SKM-1 treated with dmso at 0.1 percent for 144 hours (cell line): ENCODE measurements around the gene BACH1.
A peak's percentile ranks its signal among the peaks of the same experiment; 100 is the strongest.

Experiments used
- DNase-seq: peaks from one replicate; lab custom pipeline; 2025; ENCODE audit not compliant: unreplicated experiment; lab: John Stamatoyannopoulos, UW

Gene BACH1

DNA sequence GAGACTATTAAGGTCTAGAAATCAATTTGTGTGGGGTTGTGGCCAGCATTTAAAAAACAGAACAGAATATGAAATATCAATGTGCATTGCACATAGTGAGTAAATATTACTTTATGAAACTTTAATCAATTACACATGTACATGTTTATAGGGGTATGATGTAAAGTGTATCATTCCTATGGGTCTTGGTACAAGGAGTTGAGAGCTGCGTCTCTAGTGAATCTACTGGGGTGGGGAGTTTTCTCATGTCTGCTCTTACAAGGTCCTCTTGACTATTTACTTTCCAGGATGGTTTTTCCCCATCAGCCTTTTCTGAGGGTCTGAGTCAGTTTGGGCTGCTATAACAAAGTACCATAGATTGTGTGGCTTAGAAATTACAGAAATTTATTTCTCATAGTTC lies 75.8 kb downstream of the BACH1 start:
- DNase-seq: no peak

- peak; percentile 60 for DNase-seq
Observed at GRCh38 chr21:29376556-29376955, 77.8 kb downstream of the BACH1 start.

DNA sequence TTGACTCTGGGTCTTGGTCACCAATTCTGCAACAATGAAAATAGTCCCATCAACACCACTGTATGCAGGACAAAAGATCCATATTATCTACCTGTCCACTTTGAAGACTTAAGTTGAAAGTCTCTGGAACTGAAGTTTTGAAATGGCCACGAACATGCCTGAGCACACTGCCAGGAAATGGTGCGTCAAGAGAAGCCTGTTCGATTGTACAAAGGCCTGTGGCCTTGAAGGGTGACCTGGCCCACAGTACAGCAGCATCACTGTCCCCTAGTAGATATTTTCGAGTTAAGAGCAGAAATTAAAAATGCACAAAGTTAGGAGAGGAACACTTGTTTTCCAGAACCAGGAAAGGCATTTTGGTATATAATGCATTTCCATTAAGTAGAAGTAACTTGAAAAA lies 78.5 kb downstream of the BACH1 start:
- no peak for DNase-seq

DNA sequence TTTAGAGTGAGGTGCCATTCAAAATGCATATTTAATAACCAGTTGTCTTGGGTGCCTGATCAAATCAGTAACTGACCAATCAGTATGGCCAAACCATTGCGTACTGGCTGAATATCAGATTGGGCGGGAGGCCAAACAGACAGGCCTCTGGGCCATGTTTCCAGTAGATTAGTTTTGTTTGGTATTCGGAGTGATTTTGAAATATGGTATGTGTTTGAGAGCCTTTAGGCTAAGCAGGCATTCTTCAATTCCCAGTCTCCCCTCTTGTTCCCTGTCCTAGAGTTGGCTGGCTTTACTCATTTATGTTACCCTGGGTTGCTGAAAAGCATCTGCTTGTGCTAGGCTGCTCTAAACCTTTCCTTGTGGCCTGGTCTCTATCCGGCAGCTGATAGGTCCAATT lies 80.1 kb downstream of the BACH1 start:
- DNase-seq: no peak

DNA sequence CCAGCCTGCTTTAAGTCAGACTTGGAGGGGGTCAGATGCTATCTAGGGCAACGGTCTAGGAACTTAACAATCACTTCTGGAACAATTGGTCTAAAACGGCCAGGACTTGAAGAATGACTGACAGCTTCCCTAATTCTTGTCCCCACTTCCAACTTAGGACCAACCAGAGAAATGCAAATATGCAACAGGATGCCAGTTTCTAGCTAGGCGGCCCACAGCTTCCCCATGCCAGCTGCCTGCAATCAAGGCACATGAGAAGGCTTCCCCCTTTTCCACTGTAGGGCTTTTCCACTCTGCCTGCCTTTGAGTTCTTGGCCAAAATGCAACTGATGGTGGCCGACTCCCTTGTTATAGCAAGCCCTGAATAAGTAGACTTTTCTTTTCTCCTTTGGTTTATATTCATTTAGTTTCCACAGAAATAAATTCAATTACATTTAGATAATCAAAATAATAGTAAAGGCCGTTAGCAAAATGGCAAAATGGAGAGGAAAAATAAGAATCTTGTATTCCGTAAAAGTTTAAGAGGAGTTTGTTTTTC lies 80.9 kb downstream of the BACH1 start:
- DNase-seq: no peak

- DNase-seq: no peak
Observed at GRCh38 chr21:29382030-29382654, 83.4 kb downstream of the BACH1 start.

GRCh38 chr21:29384683-29385359 lies 86.1 kb downstream of the BACH1 start:
- no peak for DNase-seq

- DNase-seq: no peak
Observed at GRCh38 chr21:29385934-29386520, 87.3 kb downstream of the BACH1 start.

- DNase-seq: no peak
Observed at GRCh38 chr21:29386803-29387202, 88.1 kb downstream of the BACH1 start.

DNA sequence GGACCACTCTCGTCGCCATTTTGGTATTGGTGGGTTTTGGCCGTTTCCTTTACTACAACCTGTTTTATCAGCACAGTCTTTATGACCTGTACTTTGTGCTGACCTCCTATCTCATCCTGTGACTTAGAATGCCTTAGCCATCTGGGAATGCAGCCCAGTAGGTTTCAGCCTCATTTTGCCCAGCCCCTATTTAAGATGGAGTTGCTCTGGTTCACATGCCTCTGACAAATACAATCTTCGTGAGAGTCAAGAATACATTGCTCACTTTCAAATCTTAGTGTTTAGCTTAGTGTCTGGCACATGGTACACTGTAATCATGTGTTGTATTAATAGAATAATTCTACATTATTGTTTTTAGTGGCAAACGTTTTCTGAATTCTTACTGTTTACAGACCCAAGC lies 88.9 kb downstream of the BACH1 start:
- no peak for DNase-seq

DNA sequence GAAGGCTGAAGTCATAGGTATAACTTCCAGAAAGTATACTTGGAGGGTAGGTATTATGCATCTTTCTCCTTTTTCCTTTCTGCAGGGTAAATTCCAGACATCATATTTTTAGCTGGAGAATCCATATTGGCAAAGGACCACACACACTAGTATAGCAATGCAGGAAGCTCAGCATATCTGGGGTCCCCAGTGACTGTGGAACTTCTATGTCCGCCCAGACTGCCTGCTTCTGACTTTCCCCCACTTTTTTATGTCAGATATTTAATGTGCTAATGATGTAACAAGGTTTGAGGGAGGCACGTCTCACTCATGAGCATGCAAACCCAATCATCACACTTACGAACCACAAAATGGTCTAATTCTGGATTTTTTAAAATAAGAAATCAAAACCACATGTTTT lies 90.4 kb downstream of the BACH1 start:
- DNase-seq: no peak

- no peak for DNase-seq
Observed at GRCh38 chr21:29390778-29391177, 92.1 kb downstream of the BACH1 start.

DNA sequence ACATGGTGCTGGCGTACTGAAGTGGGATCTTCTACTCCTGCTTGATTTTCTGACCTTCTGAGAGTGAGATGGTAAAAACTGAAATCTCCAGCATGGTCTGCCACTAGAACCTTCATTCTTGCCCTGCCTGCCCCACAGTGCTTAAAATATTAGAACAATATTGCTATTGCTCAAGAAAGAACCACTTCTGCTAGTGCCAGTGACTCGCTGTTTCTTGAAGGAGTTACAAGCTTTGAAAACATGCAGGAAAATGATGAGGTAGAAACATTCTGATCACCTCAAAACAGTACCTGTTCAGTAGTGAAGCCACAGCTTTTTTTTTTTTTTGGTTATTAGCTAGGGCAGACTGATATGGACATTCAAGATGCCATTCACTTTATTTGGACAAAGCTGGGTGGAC lies 95.3 kb downstream of the BACH1 start:
- DNase-seq: no peak
